NCI-H1105 treated with DMSO at 0.1 percent for 48 hours (cell line): ENCODE measurements around the gene EYS.
"Not testable (repeated sequence)": the region's sequence is repeated elsewhere in the genome, so short reads cannot be mapped to it uniquely, and the experiment has no call there.

Experiments
- DNase-seq: peaks from one replicate; lab custom pipeline; 2025; lab: John Stamatoyannopoulos, UW

The EYS gene

GRCh38 chr6:65452333-65452732 lies 254.7 kb downstream of the EYS start:
- no peak for DNase-seq

- no peak for DNase-seq
Observed at GRCh38 chr6:65450451-65450850, 256.6 kb downstream of the EYS start.

GRCh38 chr6:65449926-65450325 lies 257.1 kb downstream of the EYS start:
- no peak for DNase-seq

GRCh38 chr6:65448866-65449265 lies 258.2 kb downstream of the EYS start:
- peak; percentile 12 for DNase-seq

GRCh38 chr6:65436281-65436680 lies 270.7 kb downstream of the EYS start:
- DNase-seq: no peak

- DNase-seq: no peak
Observed at GRCh38 chr6:65416621-65417020, 290.4 kb downstream of the EYS start.

- DNase-seq: no peak
Observed at GRCh38 chr6:65410309-65410708, 296.7 kb downstream of the EYS start.

- no peak for DNase-seq
Observed at GRCh38 chr6:65402564-65402963, 304.5 kb downstream of the EYS start.

GRCh38 chr6:65399355-65400084 lies 307.5 kb downstream of the EYS start:
- no peak for DNase-seq

- DNase-seq: no peak
Observed at GRCh38 chr6:65398851-65399250, 308.2 kb downstream of the EYS start.

- DNase-seq: no peak
Observed at GRCh38 chr6:65350530-65350929, 356.5 kb downstream of the EYS start.

- not testable (repeated sequence) for DNase-seq
Observed at GRCh38 chr6:65302655-65303054, 404.4 kb downstream of the EYS start.

GRCh38 chr6:65299236-65299635 lies 407.8 kb downstream of the EYS start:
- DNase-seq: no peak

- DNase-seq: no peak
Observed at GRCh38 chr6:65295812-65296211, 411.2 kb downstream of the EYS start.

GRCh38 chr6:65289491-65289890 lies 417.5 kb downstream of the EYS start:
- no peak for DNase-seq

GRCh38 chr6:65285275-65285674 lies 421.8 kb downstream of the EYS start:
- DNase-seq: no peak

- no peak for DNase-seq
Observed at GRCh38 chr6:65280060-65280459, 427.0 kb downstream of the EYS start.

GRCh38 chr6:65262241-65262640 lies 444.8 kb downstream of the EYS start:
- DNase-seq: no peak

- DNase-seq: no peak
Observed at GRCh38 chr6:65259982-65260381, 447.0 kb downstream of the EYS start.

GRCh38 chr6:65259059-65259458 lies 448.0 kb downstream of the EYS start:
- no peak for DNase-seq

GRCh38 chr6:65253041-65253440 lies 454.0 kb downstream of the EYS start:
- DNase-seq: no peak

GRCh38 chr6:65248101-65248610 lies 458.9 kb downstream of the EYS start:
- no peak for DNase-seq

GRCh38 chr6:65231616-65232015 lies 475.4 kb downstream of the EYS start:
- DNase-seq: no peak

- no peak for DNase-seq
Observed at GRCh38 chr6:65229825-65230224, 477.2 kb downstream of the EYS start.
